Occipital lobe (tissue), 2 donors: ENCODE results near the gene KDM8. TPM values are rescaled to one million over a fixed set of nuclear protein-coding genes. Genes with fewer than 3 reads are reported as not detected.
"Not testable (repeated sequence)": the region's sequence is repeated elsewhere in the genome, so short reads cannot be mapped to it uniquely, and the experiment has no call there.

Experiments used
- DNase-seq: peaks from one replicate; lab custom pipeline; 2025; lab: John Stamatoyannopoulos, UW
- total RNA-seq: library from RNA; depleted of rRNA; stranded (reverse); fragments of >200 nt; gene quantifications from one replicate; pipeline ENCODE4 v1.2.3, GENCODE V29; 2014

Gene KDM8
- total RNA-seq, 1 donor from 2014 or later = 1.9 TPM

DNA sequence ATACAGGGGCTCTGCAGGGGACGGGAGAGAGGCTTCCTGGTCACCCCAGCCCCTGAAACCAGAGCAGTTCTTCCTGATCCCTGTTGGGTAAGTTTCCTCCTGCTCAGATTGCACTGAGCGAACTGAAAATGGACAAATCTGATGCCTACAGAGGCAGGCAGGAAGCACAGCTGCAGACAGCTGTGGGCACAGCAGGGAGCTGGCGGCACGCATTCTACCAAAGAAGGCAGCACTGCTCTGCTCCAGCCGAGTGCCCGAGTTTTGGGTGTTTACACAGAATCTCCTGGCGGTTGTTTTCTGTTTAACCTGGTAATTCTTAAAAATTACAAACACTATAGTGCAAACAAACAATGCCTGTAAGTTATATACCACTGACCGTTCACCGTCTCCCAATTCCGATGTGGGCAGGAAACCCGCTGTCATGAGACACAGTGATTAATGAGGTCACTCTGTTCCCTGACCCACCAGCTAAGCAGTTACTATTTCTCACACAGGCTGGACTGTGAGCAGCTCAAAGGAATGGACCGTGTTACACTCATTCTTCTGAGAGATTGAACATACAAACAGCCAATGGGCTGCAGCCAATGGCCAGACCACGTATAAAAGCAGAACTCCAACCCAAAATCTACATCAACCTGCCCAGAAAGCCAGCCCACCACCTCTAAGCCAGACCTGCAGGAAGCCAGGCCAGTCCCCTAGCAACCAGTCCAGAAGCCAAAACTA is 39.7 kb downstream of the KDM8 start:
- no peak for DNase-seq

DNA sequence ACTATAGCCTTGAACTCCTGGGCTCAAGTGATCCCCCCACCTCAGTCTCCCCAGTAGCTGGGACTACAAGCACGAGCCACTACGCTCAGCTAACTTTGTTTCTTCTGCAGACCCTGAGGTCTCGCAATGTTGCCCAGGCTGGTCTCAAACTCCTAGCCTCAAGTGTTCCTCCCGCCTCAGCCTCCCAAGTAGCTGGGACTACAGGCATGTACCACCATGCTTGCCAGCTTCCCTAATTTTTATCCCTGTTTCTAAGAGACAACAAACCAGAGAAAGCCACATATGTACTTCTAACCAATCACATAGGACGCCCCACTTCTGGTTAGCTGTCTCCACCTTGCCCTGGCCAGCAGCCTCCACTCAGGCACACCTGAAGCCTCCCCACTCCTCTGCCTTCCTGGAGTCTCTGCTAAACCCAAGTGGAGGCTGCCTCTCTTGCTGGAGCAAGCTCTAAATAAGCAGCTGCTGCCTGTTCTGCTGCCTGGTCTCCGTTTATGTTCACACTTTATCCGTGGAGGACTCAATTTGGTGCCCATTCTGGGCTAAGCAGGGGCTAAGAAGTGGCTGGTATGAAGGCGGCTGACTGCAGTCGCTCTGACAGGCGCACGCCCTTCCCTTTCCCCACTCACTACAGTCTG is 40.5 kb downstream of the KDM8 start:
- no peak for DNase-seq

DNA sequence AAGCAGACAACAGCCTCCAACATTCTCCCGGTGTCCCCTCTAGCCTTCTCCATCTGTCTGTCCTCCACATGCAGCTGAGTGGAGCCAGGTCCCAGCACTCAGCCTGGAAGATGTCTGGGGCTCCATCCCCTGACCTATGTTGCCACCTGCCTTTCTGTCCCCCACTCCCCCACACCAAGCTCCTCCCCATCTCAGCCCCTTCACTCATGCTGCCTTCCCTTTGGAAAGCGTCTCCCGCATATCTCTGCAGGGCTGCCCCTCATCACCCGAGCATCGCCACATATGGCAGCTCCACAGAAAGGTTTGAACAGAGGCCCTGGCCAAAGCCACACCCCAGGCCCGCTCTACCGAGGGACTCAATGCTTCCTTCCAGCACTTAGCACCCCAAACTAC is 41.0 kb downstream of the KDM8 start:
- no peak for DNase-seq

DNA sequence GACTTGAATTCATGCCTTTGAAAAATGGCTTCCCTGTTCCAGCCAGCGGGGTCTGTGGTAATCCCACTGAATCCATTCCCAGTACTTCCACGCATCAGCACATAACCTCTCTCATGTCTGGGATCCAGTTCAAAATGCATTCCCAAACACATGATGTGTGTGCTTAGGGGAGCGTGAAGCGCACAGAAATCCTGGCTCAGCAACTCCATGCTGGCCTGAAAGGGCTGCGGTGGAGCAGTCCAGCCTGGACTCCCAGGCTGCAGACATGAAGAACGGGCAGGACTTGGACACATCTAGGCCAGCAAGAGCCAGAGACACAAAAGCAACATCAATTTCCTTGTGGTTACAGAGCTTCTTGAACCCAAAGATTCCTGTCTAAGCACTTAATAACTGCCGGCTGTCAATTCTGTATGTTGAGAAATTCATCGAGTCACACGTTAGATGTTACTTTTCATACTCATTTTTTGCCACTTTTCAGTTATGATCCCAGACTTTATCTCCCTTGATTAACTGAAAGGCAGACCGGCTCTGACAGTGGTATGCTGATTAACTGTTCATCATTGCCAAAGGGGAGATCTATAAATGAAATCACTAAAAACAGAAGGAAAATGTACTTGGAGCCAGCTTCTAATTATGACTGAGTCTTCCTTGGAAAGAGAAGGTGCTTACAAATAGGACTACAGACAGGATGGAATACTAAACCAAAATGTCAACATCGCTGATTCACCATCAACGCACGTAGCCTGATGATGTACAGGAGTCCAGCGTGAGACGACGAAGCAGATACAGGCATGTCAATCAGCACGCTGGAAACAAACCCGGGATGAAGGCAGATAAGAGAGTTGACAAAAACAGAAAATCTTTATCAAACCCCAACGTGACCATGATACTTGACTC is 42.2 kb downstream of the KDM8 start:
- no peak for DNase-seq

DNA sequence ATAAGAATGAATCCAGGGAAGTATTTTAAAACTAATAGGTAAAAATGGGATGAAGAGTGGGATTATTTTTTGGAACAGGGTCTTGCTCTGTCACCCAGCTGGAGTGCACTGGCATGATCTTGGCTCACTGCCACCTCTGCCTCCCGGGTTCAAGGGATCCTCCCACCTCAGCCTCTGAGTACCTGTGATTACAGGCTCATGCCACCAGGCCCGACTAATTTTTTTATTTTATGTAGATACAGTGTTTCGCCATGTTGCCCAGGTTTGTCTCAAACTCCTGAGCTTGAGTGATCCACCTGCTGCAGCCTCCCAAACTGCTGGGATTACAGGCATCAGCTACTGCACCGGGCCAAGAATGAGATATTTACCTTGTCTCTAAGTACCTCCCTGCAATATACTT is 43.1 kb downstream of the KDM8 start:
- no peak for DNase-seq

DNA sequence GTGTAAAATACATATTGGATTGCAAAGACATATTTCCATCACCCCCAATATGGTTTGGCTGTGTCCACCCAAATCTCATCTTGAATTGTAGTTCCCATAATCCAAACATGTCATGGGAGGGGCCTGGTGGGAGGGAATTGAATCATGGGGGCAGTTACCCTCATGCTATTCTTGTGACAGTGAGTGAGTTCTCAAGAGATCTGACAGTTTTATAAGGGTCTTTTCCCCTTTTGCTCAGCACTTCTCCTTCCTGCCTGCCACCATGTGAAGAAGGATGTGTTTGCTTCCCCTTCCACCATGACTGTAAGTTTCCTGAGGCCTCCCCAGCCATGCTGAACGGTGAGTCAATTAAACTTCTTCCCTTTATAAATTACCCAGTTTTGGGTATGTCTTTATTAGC is 43.8 kb downstream of the KDM8 start:
- not testable (repeated sequence) for DNase-seq

DNA sequence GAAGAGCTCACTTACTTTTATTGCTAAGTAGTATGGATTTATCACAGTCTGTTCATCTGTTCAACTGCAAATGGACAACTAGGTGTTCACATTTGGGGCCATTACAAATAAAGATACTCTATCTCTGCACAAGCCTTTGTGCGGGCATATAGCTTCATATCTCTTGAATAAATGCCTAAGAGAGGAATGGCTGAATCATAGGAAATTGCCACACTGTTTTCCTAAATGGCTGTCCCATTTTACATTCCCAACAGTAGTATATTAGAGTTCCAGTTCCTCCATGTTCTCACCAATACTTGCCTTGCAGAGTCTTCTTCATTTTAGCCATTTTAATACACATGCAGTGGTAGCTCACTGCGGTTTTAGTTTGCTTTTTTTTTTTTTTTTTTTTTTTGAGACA is 44.7 kb downstream of the KDM8 start:
- no peak for DNase-seq

DNA sequence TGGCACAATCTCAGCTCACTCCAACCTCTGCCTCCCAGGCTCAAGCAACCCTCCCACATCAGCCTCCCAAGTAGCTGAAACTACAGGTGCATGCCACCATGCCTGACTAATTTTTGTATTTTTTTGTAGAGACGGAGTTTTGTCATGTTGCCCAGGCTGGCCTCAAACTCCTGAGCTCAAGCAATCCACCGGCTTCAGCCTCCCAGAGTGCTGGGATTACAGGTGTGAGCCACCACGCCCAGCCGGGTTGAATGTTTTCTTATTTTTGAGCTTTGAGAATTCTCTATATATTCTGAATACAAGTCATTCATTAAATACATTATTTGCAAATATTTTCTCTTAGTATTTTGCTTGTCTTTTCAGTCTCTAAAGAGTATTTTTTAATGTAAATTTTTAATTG is 45.6 kb downstream of the KDM8 start:
- DNase-seq = not testable (repeated sequence)

DNA sequence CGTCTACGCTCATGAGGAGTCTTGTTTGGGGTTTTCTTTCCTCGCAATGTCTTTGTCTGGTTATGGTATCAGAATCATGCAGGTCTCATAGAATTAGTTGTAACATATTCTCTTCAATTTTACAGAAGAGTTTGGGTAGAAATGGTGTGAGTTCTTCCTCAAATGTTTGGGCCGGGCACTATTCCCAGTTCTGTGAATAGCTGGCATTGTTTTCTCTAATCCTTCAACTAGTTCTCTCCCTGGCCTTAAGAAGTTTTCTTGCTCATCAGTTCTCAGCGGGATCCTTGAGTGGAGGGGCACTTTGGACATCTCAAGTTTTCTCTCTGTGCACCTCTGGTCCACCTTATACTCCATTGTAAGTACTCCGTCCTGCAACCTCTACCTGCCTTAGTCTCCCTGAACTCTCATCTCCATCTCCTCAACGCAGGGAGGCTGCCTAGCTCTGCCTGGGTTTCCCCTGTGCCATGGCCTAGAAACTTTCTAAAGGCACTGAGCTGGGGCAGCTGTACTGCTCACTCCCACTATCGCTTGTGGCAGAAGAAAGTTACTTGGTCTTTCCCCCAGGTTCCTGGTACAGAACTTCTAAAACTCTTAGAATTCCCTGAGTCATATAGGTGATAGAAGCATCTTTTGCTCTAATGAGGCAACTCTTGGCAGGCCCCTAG is 48.3 kb downstream of the KDM8 start:
- DNase-seq = no peak

DNA sequence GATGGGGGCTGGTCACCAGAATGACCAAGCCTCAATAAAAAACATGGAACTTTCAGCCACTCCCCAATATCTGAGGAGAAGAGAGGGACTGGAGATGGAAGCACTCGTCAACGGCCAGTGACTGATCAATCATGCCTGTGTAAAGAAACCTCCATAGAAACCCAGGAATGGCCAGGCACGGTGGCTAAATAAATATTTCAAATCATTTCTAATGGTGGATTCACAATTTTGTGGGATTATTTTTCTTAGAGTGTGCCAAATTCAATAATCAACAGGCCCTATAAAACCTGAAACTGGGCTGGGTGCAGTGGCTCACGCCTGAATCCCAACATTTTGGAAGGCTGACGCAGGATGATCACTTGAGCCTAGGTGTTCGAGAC is 48.9 kb downstream of the KDM8 start:
- DNase-seq = no peak

DNA sequence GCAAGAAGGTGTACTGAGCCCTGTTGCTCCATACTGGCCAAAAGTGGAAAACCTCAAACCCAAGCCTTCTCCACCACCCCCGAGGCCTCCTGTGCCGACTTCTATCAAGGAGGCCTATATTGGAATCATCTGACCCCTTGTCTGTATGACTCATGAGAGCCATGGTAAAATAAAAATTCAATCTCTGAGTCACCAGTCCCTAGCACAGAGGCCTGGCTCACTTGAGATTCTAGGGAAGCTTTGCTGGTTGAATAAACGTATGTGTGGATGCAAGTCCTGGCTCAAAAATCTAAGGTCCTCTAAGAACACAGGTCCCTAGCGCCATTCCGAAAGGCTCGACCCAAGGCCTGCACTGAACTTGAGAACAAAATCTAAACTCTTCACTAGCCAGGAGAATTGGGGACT is 50.2 kb downstream of the KDM8 start:
- DNase-seq = no peak

DNA sequence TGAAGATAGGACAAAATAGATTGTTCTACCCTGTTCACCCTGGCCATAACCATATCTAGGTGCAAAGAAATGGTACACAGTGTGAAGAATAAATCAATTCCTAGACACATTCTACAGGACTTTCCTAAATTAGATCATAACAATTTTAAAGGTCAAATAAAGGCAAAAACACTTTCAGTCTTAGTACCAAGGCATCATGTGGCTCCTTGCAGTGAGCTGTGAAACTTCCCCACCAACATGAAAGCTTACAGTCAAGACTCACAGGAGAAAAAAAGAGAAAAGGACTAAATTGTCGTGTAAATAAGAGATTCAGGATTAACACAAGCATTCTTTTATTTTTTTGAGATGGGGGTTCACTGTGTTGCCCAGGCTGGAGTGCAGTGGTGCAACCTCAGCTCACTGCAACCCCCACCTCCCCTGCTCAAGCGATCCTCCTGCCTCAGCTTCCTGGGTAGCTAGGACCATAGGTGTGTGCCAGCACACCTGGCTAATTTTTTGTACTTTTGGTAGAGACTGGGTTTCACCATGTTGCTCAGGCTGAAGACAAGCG is 51.0 kb downstream of the KDM8 start:
- DNase-seq = no peak

DNA sequence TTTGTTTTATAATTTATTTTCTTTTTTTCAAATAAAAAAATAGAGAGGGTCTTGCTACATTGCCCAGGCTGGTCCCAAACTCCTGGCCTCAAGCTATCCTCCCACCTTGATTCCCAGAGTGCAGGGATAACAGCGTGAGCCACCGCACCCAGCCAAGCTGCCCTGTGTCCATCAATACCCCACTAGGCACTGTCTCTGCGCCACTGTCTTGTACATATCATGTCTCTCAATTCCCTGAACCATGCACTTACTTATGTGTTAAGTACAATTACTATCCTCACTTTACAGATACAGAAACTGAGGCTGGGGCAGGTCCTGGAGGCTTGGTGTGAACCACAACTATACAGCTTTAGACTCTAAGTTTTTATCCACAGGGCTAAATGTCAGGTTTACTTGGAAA is 53.5 kb downstream of the KDM8 start:
- no peak for DNase-seq

DNA sequence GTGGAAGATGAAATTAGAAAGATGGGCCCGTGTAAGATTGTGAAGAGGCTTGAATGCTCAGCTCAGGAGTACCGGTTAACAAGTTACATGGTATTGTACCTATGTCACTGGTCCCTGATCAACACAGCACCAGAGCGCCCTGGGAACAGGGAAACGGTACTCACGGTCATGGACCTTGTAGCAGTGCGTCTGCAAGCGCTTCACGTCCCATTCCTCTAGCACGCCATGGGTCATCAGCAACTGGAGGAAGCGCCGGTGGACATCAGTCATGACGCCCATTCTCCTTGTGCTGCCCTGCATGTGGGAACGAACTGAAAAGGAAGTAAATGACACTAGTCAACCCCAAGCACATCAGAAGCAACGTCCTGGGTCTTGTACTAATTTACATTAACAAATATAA is 53.9 kb downstream of the KDM8 start:
- DNase-seq = no peak

DNA sequence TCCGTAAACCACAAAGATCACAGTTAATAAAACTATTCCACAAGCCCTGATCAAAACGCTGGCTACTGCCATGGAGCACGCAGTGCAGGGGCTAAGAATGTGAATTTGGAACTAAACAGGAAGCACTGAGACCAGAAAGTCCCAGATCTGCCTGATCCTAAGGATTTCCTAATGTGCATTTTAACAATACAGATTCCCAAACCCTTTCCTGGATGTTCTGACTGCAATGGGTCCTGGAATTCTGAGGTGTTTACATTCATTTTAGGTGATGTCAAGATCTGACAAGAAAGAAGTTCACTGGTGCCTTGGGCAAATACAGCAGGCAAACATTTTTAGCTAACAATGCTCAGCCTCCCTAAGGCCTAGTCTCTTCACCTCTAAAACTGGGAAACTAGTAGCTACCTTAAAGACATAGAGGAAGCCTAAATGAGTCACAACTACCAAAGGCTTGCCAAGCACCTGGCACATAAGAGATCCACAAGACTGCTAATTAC is 55.0 kb downstream of the KDM8 start:
- no peak for DNase-seq

DNA sequence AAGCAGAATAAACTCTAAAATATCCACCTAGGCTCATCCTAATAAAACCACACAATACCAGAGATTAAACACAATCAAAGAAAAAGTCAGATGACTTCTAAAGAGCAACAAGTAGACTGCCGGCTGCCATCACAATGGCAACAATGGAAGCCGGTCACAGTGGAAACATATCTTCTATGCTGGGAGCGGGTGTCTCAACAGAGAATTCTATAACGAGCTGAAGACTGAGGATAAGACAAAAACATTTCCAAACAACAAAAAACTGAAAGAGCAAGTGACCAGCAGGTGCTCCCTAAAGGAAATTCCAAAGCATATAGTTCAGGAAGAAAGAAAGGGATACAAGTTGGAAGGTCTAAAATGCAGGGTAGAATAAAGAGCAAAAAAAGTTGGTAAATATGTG is 56.4 kb downstream of the KDM8 start:
- DNase-seq = no peak

DNA sequence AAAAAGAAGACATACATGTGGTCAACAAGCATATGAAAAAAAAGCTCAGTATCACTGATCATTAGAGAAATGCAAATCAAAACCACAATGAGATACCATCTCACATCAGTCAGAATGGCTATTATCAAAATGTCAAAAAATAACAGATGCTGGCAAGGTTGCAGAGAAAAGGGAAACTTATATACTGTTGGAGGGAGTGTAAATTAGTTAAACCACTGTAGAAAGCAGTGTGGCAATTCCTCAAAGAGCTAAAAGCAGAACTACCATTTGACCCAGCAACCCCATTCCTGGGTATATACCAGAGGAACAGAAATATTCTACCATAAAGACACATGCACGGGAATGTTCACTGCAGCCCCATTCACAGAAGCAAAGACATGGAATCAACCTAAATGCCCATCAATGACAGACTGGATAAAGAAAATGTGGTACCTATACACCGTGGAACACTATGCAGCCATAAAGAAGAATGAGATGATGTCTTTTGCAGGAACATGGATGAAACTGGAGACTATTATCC is 59.6 kb downstream of the KDM8 start:
- not testable (repeated sequence) for DNase-seq

DNA sequence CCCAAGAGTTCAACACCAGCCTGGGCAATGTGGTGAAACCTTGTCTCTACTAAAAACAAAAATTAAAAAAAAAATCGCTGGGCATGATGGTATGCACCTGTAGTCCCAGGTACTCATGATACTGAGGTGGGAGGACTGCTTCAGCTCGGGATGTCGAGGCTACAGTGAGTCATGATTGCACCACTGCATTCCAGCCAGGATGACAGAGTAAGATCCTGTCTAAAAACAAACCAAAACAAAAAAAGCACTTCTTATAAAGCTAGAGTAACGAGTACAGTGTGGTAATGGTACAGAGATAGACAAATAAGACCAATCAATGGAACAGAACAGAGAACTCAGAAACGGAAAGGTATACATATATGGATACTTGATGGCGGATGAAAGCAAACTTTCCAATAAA is 60.8 kb downstream of the KDM8 start:
- no peak for DNase-seq

DNA sequence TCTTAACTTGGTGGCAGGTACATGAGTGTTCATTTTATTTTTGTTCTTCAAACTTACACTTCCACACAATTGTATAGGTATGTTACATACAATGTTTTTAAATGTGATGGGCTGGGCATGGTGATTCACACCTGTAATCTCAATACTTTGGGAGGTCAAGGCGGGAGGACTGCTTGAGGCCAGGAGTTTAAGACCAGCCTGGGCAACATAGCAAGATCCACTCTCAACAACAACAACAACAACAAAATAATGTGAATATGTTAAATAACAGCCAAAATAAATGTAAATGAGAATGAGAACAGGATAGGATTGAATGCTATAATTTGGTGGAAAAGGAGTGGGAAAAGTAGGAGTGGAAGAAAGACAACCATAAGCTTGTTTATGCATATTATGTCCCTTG is 62.7 kb downstream of the KDM8 start:
- no peak for DNase-seq

DNA sequence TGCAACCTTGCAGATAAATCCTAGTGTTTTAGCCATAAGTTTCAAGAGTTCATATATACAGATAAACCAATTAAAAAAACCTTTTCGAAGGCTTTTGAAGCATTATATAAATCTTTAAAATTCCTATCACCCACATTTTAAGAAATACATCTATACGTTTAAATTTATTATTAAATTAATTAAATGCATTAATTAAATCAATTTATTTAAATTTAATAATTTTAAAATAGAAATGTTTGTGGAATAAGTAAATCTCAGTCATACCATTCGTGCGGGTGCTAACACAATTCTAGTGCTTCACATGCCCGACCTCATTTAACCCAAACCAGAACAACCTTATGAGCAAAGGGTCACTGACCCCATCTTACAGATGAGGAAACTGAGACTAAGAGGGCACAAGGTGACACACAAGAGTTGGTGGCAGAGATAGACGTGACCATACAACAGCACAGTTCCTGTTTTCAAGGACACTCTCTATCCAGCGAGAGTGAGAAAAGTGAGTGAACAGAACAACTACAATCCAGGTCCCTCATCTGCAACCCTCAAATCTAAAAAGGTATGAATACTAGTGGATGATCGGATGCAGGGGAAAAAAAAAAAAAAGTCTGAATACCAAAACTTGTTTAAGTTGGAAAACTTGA is 63.8 kb downstream of the KDM8 start:
- no peak for DNase-seq
